Islet of Langerhans (tissue), 1 donor: ENCODE results near the gene LGALSL.

Source experiments
- FAIRE-seq: peaks from one replicate; lab custom pipeline; 2011; peaks lifted over from hg19 to GRCh38; lab: Jason Lieb, UNC

The LGALSL gene

GRCh38 chr2:64498438-64498837 lies 44.5 kb downstream of the LGALSL start:
- FAIRE-seq, result no peak

- FAIRE-seq, result no peak
Measured at GRCh38 chr2:64500549-64500948, 46.6 kb downstream of the LGALSL start.

GRCh38 chr2:64501946-64502345 lies 48.0 kb downstream of the LGALSL start:
- no peak for FAIRE-seq

GRCh38 chr2:64502860-64503259 lies 48.9 kb downstream of the LGALSL start:
- no peak for FAIRE-seq

GRCh38 chr2:64504774-64505720 lies 51.1 kb downstream of the LGALSL start:
- FAIRE-seq, result no peak

- no peak for FAIRE-seq
Measured at GRCh38 chr2:64506686-64507085, 52.7 kb downstream of the LGALSL start.
